Bronchial epithelial cell (primary cell): ENCODE results near the gene TDP1. TPM values are rescaled to one million over a fixed set of nuclear protein-coding genes. Genes with fewer than 3 reads are reported as not detected.
A peak's percentile ranks its signal among the peaks of the same experiment; 100 is the strongest.

Experiments used
- DNase-seq: peaks from one replicate; pipeline ENCODE4 v3.0.0-alpha.2; 2010; ENCODE audit warnings: low read depth
- FAIRE-seq: peaks from 2 replicates; lab custom pipeline; 2011; peaks lifted over from hg19 to GRCh38; lab: Jason Lieb, UNC
- H3K27me3 ChIP-seq: 2 replicates; pipeline ENCODE4 v1.5.1; 2011; ENCODE audit warnings: low read length; ENCODE audit not compliant: control insufficient read depth, insufficient read depth
- H3K36me3 ChIP-seq: 2 replicates; pipeline ENCODE4 v1.5.1; 2011; ENCODE audit warnings: low read length; ENCODE audit not compliant: control insufficient read depth, insufficient read depth
- H3K4me3 ChIP-seq: 2 replicates; pipeline ENCODE4 v1.5.1; 2011; ENCODE audit warnings: mild to moderate bottlenecking, low read depth, low read length, control low read depth
- total RNA-seq: library from RNA; depleted of rRNA; stranded (reverse); fragments of >200 nt; gene quantifications from 2 replicates; pipeline ENCODE4 v1.2.1, GENCODE V29; 2014
- TF ChIP-seq, protein P1 (sequence below): IDR thresholded peaks from 2 replicates; pipeline ENCODE4 v1.5.1; 2011; ENCODE audit warnings: mild to moderate bottlenecking, moderate library complexity, low read length, control low read depth, inconsistent platforms; ENCODE audit not compliant: insufficient read depth, severe bottlenecking

Gene TDP1
- total RNA-seq, 1 donor from 2014 or later, result 13.2 TPM

DNA sequence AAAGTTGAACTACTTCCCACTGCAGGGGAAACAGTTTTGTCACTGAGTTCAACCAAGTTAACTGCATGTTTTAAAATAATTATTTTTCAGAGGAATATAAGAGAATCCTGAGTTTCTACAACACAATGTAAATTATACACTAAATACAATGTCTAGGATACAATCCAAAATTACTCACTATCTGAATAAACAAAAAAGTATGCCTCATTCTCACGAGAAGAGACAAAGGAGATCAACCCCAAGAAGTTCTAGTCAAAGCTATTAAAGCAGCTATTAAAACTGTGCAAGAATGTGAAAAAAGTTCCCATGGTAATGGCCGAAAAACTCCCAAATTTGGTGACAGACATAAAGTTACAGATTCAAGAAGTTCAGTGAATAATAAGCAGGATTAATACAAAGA, 97.3 kb downstream of the TDP1 start:
- H3K4me3 ChIP-seq, result no peak overlapping the region
- DNase-seq (peak; percentile 31), FAIRE-seq (no peak)
- H3K27me3 ChIP-seq, result no peaks in the 10 kb centered on the region
- TF ChIP-seq, protein P1, sequence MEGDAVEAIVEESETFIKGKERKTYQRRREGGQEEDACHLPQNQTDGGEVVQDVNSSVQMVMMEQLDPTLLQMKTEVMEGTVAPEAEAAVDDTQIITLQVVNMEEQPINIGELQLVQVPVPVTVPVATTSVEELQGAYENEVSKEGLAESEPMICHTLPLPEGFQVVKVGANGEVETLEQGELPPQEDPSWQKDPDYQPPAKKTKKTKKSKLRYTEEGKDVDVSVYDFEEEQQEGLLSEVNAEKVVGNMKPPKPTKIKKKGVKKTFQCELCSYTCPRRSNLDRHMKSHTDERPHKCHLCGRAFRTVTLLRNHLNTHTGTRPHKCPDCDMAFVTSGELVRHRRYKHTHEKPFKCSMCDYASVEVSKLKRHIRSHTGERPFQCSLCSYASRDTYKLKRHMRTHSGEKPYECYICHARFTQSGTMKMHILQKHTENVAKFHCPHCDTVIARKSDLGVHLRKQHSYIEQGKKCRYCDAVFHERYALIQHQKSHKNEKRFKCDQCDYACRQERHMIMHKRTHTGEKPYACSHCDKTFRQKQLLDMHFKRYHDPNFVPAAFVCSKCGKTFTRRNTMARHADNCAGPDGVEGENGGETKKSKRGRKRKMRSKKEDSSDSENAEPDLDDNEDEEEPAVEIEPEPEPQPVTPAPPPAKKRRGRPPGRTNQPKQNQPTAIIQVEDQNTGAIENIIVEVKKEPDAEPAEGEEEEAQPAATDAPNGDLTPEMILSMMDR, result no peak
- H3K36me3 ChIP-seq, result no peaks in the 10 kb centered on the region

DNA sequence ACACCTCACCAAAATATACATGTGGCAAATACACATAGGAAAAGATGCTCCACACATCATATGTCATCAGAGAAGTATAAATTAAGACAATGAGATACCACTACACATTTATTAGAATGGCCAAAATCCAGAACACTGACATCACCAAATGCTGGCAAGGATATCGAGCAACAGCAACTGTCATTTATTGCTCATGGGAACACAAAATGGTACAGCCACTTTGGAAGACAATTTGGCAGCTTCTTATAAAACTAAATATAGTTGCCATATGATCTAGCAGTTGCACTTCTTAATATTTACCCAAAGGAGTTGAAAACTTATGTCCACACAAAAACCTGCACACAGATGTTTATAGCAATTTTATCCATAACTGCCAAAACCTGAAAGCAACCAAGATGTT, 99.1 kb downstream of the TDP1 start:
- Histone ChIP-seq H3K4me3 (no peak overlapping the region), H3K36me3 (no peaks in the 10 kb centered on the region), H3K27me3 (peaks cover 6% of the 10 kb centered on the region)
- DNase-seq (no peak), FAIRE-seq (no peak)
- TF ChIP-seq, protein P1, result no peak

DNA sequence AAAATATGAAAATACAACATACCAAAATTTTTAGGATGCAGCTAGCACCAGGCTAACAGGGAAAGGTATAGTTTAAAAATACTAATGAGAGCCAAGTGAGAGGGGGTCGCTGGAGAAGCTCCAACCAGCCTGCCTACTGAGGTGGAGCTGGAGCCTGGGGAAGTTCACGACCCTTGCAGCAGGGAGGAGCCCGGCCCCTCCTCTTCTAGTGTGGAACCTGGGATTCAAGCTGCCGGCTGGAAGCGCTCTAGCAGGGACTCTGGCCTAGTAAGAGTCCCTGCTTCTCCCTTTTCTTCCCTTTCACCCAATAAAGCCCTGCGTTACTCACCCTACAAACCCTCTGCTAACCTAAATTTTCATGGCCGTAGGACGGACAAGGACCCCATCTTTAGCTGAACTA, 101.1 kb downstream of the TDP1 start:
- DNase-seq (no peak), FAIRE-seq (no peak)
- Histone ChIP-seq H3K36me3 (no peaks in the 10 kb centered on the region), H3K27me3 (peaks cover 14% of the 10 kb centered on the region), H3K4me3 (no peak overlapping the region)
- TF ChIP-seq, protein P1, result no peak

DNA sequence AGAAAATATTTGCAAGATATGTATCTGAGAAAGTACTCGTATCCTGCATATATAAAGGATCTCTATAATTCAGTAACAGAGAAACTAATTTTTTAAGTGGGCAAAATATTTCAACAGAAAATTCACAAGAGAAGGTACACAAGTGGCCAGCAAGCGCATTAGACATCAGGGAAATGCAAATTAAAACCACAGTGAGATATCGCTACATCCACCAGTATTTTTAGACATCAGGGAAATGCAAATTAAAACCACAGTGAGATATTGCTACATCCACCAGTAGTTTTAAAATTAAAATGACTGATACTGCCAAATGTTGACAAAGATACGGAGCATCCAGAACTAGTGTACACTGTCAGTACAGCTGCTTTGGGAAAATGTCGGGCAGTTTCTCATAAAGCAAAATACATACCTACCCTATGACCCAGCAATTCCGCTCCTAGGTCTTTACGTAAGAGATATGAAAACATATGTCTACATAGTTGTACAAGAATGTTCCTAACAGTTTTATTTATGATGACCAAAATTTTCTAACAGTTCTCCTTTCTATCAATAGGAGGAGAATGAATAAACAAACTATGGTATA, 103.2 kb downstream of the TDP1 start:
- H3K36me3 ChIP-seq, result no peaks in the 10 kb centered on the region
- peaks cover 23% of the 10 kb centered on the region for H3K27me3 ChIP-seq
- no peak for DNase-seq
- TF ChIP-seq, protein P1, result no peak
- FAIRE-seq, result no peak
- H3K4me3 ChIP-seq, result no peak overlapping the region

DNA sequence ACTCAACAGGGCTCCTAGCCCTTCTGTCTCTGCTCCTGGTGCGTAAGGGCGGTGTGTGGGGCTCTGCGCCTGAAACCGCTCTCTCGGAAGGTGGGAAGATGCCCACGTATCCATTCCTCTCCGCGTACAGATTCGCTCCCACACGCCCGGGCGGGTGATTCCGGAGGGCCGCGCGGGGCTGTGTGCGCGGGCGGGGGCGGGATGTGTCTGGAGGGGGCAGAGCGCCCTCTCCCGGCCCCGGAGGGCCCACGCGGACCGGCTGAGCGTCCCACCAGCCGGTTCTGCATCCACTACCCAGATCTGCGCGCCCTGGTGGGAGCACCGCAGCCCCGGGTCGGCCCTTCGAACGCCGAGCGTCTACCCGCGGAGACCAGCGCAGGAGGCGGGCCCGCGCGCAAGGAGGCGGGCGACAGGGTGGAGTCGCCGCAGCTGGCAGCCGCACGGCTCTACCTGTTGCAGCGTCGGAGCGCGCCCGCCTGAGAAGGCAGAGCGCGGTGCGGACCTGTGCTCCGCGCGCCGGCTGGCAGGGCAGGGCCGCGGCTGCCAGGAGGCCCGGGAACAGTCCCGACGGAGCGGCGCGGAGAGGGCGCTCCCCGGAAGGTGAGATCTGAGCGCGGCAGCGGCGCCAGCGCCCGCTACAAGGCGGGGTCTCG, 104.7 kb downstream of the TDP1 start:
- TF ChIP-seq, protein P1, result peak; percentile 53
- Histone ChIP-seq H3K36me3 (no peaks in the 10 kb centered on the region), H3K4me3 (peak overlapping the region; percentile 37), H3K27me3 (peaks cover 23% of the 10 kb centered on the region)
- FAIRE-seq (no peak), DNase-seq (peak; percentile 20)
